Mammary epithelial cell (primary cell): ENCODE data around the gene MAP4K4.

Experiments
- CTCF ChIP-seq, 2 donors: IDR thresholded peaks in 1 of 2; conservative IDR thresholded peaks in 1 of 2; 2 replicates each; pipeline ENCODE4 v1.5.1; 2011 to 2012; ENCODE audit warnings: inconsistent platforms in 2 of 2, low read length in 2 of 2, mild to moderate bottlenecking in 2 of 2, control low read depth in 1 of 2, low read depth in 1 of 2; ENCODE audit not compliant: insufficient read depth in 1 of 2; ENCODE audit errors: extremely low read depth in 1 of 2
- EZH2 ChIP-seq: IDR thresholded peaks from 2 replicates; pipeline ENCODE4 v1.6.1; 2012; ENCODE audit warnings: low read length, inconsistent platforms, borderline replicate concordance

- TF ChIP-seq EZH2 (no peak), CTCF (conservative IDR thresholded peaks at IDR 0.05 in 1 of 2, IDR thresholded peaks at IDR 0.05 in 1 of 2; ENCODE audit: extremely low read depth in 1 of 2, insufficient read depth in 1 of 2, low read depth in 1 of 2, low read length in 2 of 2) (no peak)
These were observed 22.0 kb upstream of the MAP4K4 start for GRCh38 chr2:101675512-101675911.
